OCI-M1 (cell line): Measurements from ENCODE around the gene CCL8.
"Not testable (repeated sequence)": the region's sequence is repeated elsewhere in the genome, so short reads cannot be mapped to it uniquely, and the experiment has no call there.

Experiments used
- DNase-seq: peaks from one replicate; lab custom pipeline; 2025; lab: John Stamatoyannopoulos, UW

The CCL8 gene

GRCh38 chr17:34314279-34314678 is 5.0 kb upstream of the CCL8 start:
- DNase-seq = no peak

- peak; percentile 44 for DNase-seq
These were observed 761 bp upstream of the CCL8 start for GRCh38 chr17:34318474-34318873.

- DNase-seq = no peak
These were observed 2.7 kb downstream of the CCL8 start for GRCh38 chr17:34321964-34322363.

- not testable (repeated sequence) for DNase-seq
These were observed 8.3 kb downstream of the CCL8 start for GRCh38 chr17:34327580-34327979.

GRCh38 chr17:34337701-34338100 is 18.5 kb downstream of the CCL8 start:
- DNase-seq = no peak

GRCh38 chr17:34339138-34339770 is 20.0 kb downstream of the CCL8 start:
- DNase-seq = no peak

- DNase-seq = no peak
These were observed 22.7 kb downstream of the CCL8 start for GRCh38 chr17:34341916-34342315.

GRCh38 chr17:34347063-34347462 is 27.8 kb downstream of the CCL8 start:
- peak; percentile 83 for DNase-seq

- DNase-seq = no peak
These were observed 30.5 kb downstream of the CCL8 start for GRCh38 chr17:34349751-34350150.

GRCh38 chr17:34351096-34351495 is 31.9 kb downstream of the CCL8 start:
- no peak for DNase-seq

GRCh38 chr17:34352191-34352590 is 33.0 kb downstream of the CCL8 start:
- DNase-seq = no peak

- DNase-seq = no peak
These were observed 35.4 kb downstream of the CCL8 start for GRCh38 chr17:34354637-34355036.

- no peak for DNase-seq
These were observed 37.0 kb downstream of the CCL8 start, which contains the start of gene CCL13 for GRCh38 chr17:34356194-34356593. Gene CCL13, plus strand, starts transcription at chr17:34356480. Its CDS starts 47 bp downstream, at chr17:34356527.

GRCh38 chr17:34357398-34357797 is 38.2 kb downstream of the CCL8 start:
- no peak for DNase-seq

GRCh38 chr17:34358631-34359030 is 39.4 kb downstream of the CCL8 start:
- DNase-seq = no peak

GRCh38 chr17:34360601-34361270 is 41.5 kb downstream of the CCL8 start:
- DNase-seq = no peak

- DNase-seq = peak; percentile 95
These were observed 42.3 kb downstream of the CCL8 start for GRCh38 chr17:34361478-34362061.

GRCh38 chr17:34363183-34363661 is 44.0 kb downstream of the CCL8 start, which contains the start of gene CCL1:
Gene CCL1, minus strand, starts transcription at chr17:34363233. Its CDS starts 72 bp downstream, at chr17:34363161.
- DNase-seq = no peak

GRCh38 chr17:34364751-34365150 is 45.5 kb downstream of the CCL8 start:
- no peak for DNase-seq

- DNase-seq = no peak
These were observed 46.1 kb downstream of the CCL8 start for GRCh38 chr17:34365340-34365739.

GRCh38 chr17:34366010-34366409 is 46.8 kb downstream of the CCL8 start:
- DNase-seq = peak; percentile 54

GRCh38 chr17:34366529-34367107 is 47.4 kb downstream of the CCL8 start:
- DNase-seq = no peak
